Fibroblast of lung (primary cell): Measurements from ENCODE around the gene PAX3. TPM values are rescaled to one million over a fixed set of nuclear protein-coding genes. Genes with fewer than 3 reads are reported as not detected.

ENCODE experiments used
- DNase-seq, 2 donors: peaks; one replicate each; pipeline versions ENCODE4 v3.0.0 to v3.0.0-alpha.2; 2010; ENCODE audit warnings: low read depth in 2 of 2
- H2AFZ ChIP-seq: 2 replicates; pipeline ENCODE4 v1.5.1; 2012; ENCODE audit warnings: low read length, control low read depth, inconsistent platforms
- H3K27ac ChIP-seq: 2 replicates; pipeline ENCODE4 v1.5.1; 2011; ENCODE audit warnings: low read length, control low read depth; ENCODE audit not compliant: insufficient read depth
- H3K27me3 ChIP-seq: 2 replicates; pipeline ENCODE4 v1.5.1; 2011; ENCODE audit warnings: mild to moderate bottlenecking, low read length; ENCODE audit not compliant: control insufficient read depth, insufficient read depth
- H3K36me3 ChIP-seq: 2 replicates; pipeline ENCODE4 v1.5.1; 2011; ENCODE audit warnings: low read length; ENCODE audit not compliant: control insufficient read depth, insufficient read depth
- H3K4me1 ChIP-seq: 2 replicates; pipeline ENCODE4 v1.5.1; 2011; ENCODE audit warnings: low read length; ENCODE audit not compliant: control insufficient read depth, insufficient read depth; ENCODE audit errors: extremely low read depth
- H3K4me2 ChIP-seq: 2 replicates; pipeline ENCODE4 v1.5.1; 2011; ENCODE audit warnings: low read length, control low read depth; ENCODE audit not compliant: insufficient read depth; ENCODE audit errors: extremely low read depth
- H3K4me3 ChIP-seq, 4 experiments: fragments of 200-600 bp in 1 of 4; sonication (generic) in 1 of 4; replicated peaks in 1 of 4; 2 replicates each; pipeline ENCODE4 v1.5.1; 2011 to 2016; ENCODE audit warnings: low read length in 4 of 4, low read depth in 3 of 4, mild to moderate bottlenecking in 3 of 4, control low read depth in 2 of 4, inconsistent platforms in 1 of 4, mixed read lengths in 1 of 4; ENCODE audit not compliant: insufficient read depth in 1 of 4; ENCODE audit errors: control extremely low read depth in 1 of 4
- H3K79me2 ChIP-seq: 2 replicates; pipeline ENCODE4 v1.5.1; 2012; ENCODE audit warnings: mild to moderate bottlenecking, low read length, inconsistent platforms; ENCODE audit not compliant: control insufficient read depth, insufficient read depth
- H3K9ac ChIP-seq: 2 replicates; pipeline ENCODE4 v1.5.1; 2011; ENCODE audit warnings: mild to moderate bottlenecking, low read length, control low read depth; ENCODE audit not compliant: insufficient read depth
- H3K9me3 ChIP-seq: 2 replicates; pipeline ENCODE4 v1.5.1; 2012; ENCODE audit warnings: low read depth, low read length; ENCODE audit not compliant: control insufficient read depth, insufficient read depth
- H4K20me1 ChIP-seq: 2 replicates; pipeline ENCODE4 v1.5.1; 2011; ENCODE audit warnings: low read length; ENCODE audit not compliant: control insufficient read depth, insufficient read depth; ENCODE audit errors: extremely low read depth
- CTCF ChIP-seq, 2 donors: IDR thresholded peaks in 1 of 2; conservative IDR thresholded peaks in 1 of 2; 1 replicate in 1 of 2; 2 replicates in 1 of 2; pipeline ENCODE4 v1.5.1; 2011 to 2012; ENCODE audit warnings: low read length in 2 of 2, control low read depth in 1 of 2, inconsistent platforms in 1 of 2, low read depth in 1 of 2, mild to moderate bottlenecking in 1 of 2
- EZH2 ChIP-seq: IDR thresholded peaks from 2 replicates; pipeline ENCODE4 v1.5.1; 2012; ENCODE audit warnings: low read length, control low read depth, mild to moderate bottlenecking; ENCODE audit errors: missing control alignments
- polyA plus RNA-seq, 2 donors: library from polyadenylated mRNA; depleted of rRNA in 1 of 2; stranded (reverse) in 1 of 2; unstranded in 1 of 2; fragments of >200 nt; gene quantifications; 2 replicates each; pipeline ENCODE4 v1.2.1, GENCODE V29; 2011 to 2012; ENCODE audit warnings: missing spikeins in 1 of 2
- total RNA-seq: library from RNA; depleted of rRNA; stranded (reverse); fragments of >200 nt; gene quantifications from 2 replicates; pipeline ENCODE4 v1.2.1, GENCODE V29; 2014

Gene PAX3
- total and polyA plus RNA-seq, 2 donors (not counting 1 experiment from before 2014, with no cell fraction given): not detected

GRCh38 chr2:222310747-222311318, 12.0 kb upstream of the PAX3 start:
- H3K27me3 ChIP-seq: peaks cover 67% of the 10 kb centered on the region

GRCh38 chr2:222309766-222310165, 11.0 kb upstream of the PAX3 start:
- Histone ChIP-seq H3K27ac (no peak overlapping the region), H3K9me3 (no peaks in the 10 kb centered on the region), H3K36me3 (no peaks in the 10 kb centered on the region), H2AFZ (no peak overlapping the region), H3K27me3 (peaks cover 73% of the 10 kb centered on the region), H4K20me1 (no peaks in the 10 kb centered on the region), H3K79me2 (no peaks in the 10 kb centered on the region), H3K9ac (no peak overlapping the region), H3K4me2 (no peak overlapping the region), H3K4me1 (peaks cover 4% of the 10 kb centered on the region), H3K4me3 (no peak overlapping the region)
- no peak for TF ChIP-seq EZH2
- TF ChIP-seq CTCF (conservative IDR thresholded peaks at IDR 0.05 in 1 of 2, IDR thresholded peaks at IDR 0.05 in 1 of 2; ENCODE audit: low read depth in 1 of 2, low read length in 2 of 2): no peak
- DNase-seq: no peak

More at GRCh38 chr2:222310747-222311318, 12.0 kb upstream of the PAX3 start:
- Histone ChIP-seq H3K27ac (no peak overlapping the region), H3K4me1 (peaks cover 4% of the 10 kb centered on the region), H4K20me1 (no peaks in the 10 kb centered on the region), H2AFZ (no peak overlapping the region), H3K36me3 (no peaks in the 10 kb centered on the region), H3K4me3 (no peak overlapping the region), H3K79me2 (no peaks in the 10 kb centered on the region), H3K9ac (no peak overlapping the region), H3K4me2 (no peak overlapping the region), H3K9me3 (no peaks in the 10 kb centered on the region)
- no peak for DNase-seq
- TF ChIP-seq EZH2 (no peak), CTCF (conservative IDR thresholded peaks at IDR 0.05 in 1 of 2, IDR thresholded peaks at IDR 0.05 in 1 of 2; ENCODE audit: low read depth in 1 of 2, low read length in 2 of 2) (no peak)

- H3K27me3 ChIP-seq: peaks cover 77% of the 10 kb centered on the region
- H3K9me3 ChIP-seq: no peaks in the 10 kb centered on the region
- peaks cover 4% of the 10 kb centered on the region for H3K4me1 ChIP-seq
- no peak overlapping the region for H3K27ac ChIP-seq
- TF ChIP-seq EZH2: no peak
- TF ChIP-seq CTCF (conservative IDR thresholded peaks at IDR 0.05 in 1 of 2, IDR thresholded peaks at IDR 0.05 in 1 of 2; ENCODE audit: low read depth in 1 of 2, low read length in 2 of 2): no peak
- no peak overlapping the region for H3K9ac ChIP-seq
- no peaks in the 10 kb centered on the region for H4K20me1 ChIP-seq
- DNase-seq: peak in 1 of 2 donors; percentile 20
- no peak overlapping the region for H3K4me2 ChIP-seq
- H3K4me3 ChIP-seq: no peak overlapping the region
- H2AFZ ChIP-seq: no peak overlapping the region
- H3K79me2 ChIP-seq: no peaks in the 10 kb centered on the region
- no peaks in the 10 kb centered on the region for H3K36me3 ChIP-seq
Measured at GRCh38 chr2:222309361-222309760, 10.6 kb upstream of the PAX3 start.
